GM21390 (cell line): Measurements from ENCODE around the gene GDF7.

Experiments
- ATAC-seq: cut with Tn5 transposase; IDR thresholded peaks from one replicate; pipeline ENCODE4 v1.9.1; 2021; ENCODE audit not compliant: unreplicated experiment

The GDF7 gene

DNA sequence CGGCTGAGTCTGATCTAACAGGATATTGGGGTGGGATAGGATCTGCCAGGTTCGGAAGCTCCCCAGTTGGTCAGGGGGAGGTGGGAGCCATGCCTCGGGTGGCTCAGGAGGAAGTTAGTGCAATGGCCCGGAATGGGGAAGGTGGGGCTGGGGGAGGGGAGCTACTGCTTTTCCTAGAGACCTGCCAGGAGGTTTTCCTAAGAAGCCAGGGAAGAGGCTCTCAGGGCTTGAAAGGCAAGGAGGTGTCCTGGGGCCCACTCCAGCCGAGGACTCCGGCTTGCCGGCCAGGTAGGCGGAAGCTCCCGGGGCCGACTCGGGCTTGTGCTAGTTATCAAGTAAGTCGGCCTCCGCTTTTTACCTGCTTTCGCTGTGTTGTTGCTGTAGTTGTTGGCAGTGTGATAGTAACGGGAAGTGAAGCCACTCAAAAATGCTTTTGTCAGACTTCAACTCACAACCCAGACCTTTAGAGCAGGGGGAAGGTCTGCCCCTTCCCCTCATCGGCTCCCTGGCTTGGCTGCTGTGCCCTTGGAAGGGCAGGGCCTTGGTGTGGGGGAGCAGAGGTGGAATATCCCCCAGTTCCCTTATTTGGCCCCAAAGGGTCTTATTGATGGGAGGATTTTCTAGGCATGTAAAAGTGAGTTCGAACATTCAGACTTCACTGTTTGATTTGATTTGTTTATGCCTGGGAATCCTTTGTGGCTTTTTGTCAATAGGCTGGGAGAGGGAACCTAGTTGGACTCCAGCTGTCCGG is 5.4 kb downstream of the GDF7 start:
- ATAC-seq: no peak

DNA sequence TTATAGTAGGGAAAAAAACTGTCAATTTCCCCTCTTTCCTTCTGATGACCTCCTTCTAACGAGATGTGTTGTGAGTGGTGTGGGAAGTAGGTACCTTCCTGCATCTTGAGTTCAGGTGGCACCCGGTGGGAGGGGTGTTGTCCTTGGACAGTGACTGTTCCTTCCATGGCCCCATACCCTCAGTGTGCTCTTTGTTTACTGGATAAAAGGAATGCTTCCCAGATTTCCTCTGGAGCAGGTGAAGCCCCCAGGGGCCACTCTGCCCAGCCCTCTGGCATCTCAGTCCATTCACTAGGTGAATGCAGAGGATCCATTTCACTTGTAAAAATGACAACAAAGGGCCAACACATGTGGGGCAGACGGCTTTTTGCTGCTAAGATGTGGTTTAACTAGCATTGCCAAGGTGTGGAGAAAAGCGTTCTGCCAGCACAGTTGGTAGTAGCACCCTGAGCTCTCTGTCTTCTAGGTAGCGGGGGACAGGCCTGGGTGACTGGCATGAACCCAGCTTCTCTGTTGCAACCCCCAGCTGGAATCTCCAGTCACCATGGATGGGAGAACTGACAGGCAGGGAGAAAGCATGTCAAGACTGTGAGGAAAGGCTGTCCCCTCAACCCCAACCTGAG is 6.9 kb downstream of the GDF7 start:
- ATAC-seq: no peak

DNA sequence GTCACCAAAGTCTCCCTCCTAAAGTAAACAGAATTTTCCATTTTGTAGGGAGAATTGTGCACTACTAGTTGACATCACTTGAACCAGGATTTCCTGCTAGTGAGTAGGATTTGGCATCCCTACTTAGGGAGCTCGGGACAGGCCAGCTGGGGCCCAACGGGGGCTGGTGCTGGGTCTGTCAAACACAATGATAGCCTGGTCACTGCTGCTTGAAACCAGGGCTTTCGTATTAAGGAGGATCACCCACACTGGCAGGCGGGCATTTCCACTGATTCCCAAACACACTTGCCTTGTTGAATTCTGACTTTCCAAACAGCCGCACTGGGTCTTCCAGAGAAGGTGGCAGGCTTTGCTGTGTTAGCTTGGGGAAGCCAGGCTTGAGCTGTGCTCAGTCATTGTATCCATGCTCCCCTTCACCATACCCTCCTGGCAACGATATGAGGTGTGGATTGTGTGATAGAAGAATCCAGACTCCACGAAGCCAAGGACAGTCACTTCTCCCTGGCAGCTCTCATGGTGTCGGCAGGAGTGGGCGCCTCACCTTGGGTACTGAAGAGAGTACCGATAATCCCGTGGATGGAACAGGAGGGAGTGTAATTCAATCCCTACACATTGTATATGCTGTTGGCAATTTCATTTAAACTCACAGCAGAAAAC is 7.5 kb downstream of the GDF7 start:
- ATAC-seq: no peak

DNA sequence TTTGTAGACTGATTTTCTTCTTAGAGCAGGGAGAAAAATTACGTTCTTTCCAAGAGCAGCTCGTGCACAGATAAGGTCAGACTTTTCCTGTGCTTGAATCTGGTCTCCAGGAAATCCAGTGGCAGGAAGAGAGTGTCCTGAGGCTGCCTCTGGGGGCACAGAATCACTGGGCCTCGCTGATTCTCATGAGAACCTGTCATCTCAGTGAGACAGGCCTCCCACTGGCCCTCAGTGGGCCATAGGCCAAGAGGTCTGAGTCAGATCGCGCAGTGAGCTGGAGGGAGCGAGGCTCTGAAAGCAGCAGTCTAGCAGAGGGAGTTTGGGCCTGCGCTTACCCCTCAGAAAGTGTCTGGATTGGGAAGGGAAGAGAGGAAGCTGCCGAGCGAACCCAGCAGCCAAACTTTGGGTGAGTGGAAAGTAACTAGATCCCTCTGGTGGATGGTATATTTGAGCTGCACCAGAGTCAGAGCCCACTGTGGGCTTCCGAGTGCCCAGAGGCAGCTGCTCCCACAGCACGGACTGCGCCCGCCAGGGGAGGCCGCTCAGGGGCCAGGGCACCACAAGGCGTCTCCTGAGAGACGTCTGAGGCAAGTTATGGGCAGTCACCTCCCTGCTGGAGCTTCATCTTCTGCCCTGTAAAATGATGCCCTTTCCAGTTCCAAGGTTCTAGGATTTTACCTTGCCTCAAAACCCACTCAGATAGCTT is 8.2 kb downstream of the GDF7 start:
- ATAC-seq: no peak

DNA sequence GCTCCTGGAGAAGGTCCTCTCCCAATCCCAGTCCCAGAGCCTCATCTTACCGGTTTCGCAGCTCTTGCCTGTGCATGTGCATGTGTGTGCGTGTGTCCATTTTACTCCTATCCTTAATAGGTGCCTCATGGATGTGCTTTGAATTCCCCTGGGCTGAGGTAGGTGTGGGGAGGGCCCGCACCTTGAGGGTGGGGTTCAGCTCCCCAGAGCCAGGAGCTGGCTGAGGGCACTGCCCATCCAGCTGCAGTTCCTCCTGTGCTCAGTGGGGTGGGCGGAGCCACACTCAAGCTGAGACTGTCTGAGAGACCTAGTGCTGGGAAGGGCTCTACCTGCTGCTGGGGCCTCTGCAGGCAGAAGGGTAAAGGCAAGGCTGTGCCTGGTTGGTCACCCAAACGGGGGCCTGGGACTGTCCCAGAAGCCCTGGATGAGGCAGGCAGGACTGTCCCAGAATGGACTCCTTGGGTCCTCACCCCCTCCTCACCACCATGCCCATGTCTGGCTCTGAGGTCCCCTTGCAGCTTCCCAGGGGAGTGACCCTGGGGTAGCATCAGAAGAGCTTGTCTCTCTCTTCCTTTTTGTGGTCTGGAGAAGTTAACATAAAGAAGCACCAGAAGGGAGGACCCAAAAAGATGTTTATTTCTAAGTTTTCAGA is 8.9 kb downstream of the GDF7 start:
- peak; percentile 44 for ATAC-seq

DNA sequence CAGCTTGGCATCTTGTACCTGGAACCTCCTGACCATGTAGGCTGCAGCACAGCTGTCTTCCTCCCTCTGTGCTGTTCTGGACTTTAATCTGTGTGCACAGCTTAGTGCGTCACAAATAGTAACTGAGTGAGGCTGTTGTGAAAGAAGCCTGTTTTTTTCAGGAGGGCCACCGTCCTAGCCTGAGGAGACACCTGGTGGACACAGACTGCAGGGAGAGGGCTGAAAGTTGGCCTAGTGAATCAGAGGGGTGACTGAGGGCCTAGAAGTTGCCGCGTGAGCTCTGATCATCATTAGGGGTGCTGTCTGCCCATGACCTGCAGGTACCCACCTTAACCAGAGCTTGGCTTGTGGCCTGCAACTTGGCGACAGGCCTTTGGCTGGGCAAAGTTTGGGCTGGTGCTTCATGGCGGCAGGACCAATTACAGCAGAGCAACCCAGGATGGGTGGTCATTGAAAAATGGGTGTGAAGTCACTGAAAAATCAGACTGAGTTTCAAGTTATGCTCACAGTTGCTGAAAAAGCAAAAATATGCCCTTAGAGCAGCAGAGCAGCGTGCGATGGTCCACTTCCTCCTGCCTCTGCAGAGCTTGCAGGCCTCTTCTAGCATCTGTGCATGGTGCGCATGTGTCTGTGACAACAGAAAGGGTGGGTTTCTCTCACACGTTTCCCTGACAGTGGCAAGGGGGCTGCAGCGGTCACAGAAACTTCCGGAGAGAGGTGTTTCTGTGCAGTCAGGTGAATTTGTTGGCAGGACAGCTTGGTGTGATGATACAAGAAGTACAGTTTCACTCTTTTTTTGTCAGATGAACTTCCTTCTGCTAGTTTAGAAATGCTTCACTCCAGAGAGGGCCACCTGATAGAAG is 9.6 kb downstream of the GDF7 start:
- ATAC-seq: peak; percentile 83

DNA sequence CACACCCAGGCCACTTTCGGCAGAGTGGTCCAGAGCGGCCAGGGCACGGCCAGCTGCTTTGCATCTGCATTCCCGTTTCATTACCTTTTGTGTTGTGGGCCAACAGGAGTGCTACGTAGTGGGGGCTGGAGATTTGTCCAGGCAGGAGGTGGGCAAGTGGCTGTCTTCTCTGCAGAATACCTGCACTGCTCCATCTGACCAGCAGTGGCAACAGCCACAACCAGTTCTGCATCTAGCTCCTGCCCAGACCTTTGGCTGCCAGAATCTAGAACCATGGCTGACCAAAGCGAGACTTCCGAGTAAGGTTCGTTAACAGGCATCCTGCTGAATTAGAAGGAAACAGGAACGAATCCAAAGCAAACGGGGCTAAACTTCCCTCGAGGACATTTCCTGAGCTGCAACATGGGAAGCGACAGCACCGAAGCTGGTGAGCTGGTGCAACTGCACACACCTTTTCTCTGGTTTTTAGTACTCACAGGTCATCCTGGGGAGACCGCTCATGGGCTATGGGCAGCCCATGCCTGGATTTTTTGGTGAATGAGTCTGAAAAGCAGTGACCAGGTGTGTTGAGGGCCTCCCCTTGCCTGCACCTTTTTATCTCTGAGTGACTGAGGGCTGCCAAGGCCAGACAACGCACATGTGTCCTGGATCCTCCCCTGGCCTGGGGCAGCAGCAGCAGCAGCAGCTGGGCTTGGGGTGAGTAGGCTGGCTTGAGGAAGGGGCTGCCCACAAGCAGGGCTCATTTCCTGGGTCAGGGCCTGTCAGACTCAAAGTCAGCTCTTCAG is 10.5 kb downstream of the GDF7 start:
- ATAC-seq: peak; percentile 33

DNA sequence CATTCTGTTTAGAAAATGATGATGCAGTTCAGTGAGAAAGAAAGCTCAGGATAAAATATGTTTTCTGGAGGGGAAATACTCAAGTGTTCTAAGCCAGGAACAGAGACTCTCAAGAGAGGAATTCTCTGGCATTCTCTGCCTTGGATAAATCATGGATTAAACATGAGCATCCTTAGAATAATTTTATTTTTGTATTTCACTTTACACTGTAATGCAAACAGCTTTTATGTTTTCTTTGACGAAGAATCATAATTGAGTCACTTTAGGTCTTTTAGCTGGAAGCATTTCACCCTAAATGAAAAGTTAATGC is 11.1 kb downstream of the GDF7 start:
- ATAC-seq: no peak

DNA sequence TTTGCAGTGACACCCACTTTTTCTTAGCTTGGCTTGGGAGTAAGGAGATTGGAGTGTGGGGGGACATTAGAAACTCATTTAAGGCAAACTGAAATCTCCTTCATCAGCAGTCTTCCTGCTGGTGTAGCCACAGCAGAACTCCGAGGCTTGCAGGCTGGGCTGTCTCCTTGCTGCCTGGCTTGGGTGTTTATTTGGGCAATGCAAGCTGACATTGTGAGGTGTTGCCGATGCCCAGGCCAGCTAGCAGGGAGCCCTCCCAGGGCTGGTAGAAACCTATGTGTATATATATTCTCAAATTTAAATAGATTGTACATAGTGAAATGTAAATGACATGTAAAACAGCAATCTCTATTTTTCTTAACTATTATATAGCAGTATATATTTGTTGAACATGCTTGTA is 11.8 kb downstream of the GDF7 start:
- no peak for ATAC-seq

DNA sequence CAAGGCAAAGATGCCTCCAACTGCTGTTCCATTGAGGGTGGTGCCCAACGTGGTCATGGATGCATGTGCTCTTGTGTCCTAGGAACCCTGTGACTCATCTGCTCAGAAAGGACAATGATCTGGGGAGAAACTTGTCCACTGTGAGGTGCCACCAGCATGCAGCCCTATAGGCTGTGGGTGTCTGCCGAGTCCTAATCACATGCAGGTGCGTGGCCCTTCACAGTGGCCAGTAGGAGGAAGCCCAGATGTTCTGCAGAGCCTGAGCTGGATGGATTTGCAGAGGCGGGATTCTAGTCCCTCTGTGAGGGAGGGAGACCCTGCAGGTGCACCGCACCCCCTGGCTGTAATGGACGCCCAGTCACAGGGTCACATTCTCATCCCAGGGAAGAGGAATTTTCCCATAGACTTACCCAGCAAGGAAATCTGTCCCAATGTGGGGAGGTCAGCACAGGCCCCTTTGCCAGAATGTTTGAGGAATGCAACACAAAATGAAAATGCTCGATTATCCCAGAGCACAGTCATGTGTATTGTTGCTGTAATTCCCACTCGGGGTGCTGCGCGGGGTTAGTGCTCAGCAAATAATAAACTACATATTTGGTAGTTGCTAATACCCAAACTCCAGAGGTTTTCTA is 13.9 kb downstream of the GDF7 start:
- no peak for ATAC-seq

DNA sequence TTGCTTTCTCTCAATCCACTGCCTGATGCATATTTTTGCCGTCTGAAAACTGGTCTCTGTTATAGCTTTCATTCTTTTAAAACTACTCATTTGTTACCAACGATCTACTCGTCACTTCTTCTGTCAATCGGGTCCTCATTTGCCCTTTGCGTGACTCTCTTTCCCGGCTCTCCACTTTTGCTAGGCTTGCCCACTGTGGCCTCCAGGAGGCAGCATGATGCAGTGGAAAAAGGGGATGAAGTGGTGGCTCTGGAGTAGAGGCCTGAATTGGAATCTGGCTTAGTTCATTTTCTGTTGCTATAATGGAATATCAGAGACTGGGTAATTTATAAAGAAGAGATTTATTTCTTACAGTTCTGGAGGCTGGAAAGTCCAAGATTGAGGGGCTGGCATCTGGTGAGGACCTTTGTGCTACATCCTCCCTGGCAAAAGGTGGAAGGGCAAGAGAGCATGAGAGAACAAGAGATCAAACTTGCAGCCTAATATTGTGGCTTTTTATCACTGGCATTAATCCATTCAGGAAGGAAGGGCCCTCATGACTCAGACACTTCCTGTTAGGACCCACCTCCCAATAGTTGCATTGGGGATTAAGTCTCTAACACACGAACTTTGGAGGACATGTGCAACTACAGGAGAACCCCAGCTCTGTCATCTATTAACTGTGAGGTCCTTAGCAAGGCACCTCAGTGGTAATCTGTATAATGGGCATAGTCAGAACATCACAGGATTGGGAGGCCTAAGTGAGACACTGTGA is 15.4 kb downstream of the GDF7 start:
- ATAC-seq: no peak

DNA sequence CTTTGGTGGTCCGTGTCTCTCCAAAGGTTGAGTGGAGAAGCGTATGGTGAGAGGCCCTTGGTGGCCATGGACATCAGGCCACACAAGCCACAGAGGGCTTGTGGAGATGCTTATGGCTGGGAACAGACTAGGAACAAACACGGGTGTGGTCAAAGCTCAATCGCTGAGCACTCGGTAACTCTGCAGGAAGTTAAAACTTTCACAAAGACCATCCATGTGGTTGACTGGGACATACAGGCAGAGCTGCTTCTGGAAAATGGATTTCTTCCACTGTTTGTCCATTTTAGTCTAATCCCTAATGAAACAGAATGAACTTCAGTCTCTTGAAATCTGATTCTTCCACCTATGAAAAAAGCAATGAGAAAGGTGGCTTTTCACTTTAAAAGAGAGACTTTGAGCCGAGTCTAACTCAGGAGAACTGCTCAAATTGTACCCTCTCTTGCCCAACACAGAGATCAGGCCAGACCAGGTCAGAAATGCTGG is 17.7 kb downstream of the GDF7 start:
- no peak for ATAC-seq

DNA sequence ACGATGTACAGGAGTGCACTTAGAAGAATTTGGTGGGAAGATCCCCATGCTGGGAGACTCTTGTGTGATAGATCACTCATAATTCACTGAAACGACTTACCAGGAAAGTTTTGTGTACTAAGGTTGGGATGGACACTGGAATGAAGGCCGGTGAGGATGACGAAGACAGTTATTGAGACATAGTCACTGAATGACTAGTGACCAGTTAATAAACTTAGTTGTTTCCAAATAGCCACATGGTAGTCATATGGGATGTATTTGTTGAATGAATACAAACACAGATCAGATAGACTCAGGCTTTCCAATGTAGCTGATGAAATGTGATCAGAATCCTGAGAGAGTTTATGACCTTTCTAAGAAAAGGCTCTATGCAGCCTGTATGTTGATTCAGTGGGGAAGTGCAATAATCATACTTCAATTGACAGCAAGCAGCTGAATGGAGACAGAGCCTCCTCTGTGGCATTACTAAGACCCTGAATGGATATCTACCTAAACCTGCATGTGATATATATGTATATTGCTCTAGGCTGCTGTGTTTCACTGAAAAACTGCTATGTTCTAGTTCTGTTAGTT is 20.4 kb downstream of the GDF7 start:
- ATAC-seq: no peak

DNA sequence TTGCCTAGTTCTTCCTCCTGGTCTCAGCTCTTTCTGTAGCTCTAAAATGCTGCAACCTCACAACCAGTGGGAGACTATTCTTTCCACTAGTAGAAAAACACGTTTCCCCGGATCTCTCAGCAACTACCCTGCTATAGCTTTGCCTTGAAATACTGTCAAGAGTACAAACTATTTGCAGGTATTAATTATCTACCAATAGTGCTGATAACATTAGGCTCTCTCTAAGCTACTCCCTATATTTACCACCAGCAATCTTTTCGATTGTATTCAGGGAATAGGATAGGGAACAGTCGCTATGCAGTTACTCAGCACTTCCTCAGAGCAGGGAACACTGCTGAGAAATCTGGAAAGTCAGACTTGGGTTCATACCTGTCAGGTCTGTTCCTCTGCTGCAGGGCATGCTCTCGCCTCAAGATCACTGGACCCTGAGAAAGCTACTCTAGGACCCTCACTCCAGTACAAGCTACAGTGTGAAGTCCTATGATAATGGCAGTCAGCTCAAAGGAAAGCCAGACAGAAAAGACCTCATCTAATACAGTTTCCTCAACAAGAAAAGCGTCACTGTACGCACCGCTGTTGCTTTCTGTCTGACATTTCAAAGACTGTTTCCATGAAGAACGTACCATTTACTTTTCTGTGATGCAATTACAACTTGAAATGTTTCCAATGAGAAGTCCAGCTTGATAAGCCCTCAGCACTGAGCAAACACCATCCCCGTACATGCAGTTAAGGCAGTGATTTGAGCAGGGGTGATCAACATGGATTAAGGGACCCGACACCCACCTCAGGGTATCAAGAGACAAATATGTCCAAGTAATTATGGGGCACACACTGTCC is 22.7 kb downstream of the GDF7 start:
- ATAC-seq: no peak

DNA sequence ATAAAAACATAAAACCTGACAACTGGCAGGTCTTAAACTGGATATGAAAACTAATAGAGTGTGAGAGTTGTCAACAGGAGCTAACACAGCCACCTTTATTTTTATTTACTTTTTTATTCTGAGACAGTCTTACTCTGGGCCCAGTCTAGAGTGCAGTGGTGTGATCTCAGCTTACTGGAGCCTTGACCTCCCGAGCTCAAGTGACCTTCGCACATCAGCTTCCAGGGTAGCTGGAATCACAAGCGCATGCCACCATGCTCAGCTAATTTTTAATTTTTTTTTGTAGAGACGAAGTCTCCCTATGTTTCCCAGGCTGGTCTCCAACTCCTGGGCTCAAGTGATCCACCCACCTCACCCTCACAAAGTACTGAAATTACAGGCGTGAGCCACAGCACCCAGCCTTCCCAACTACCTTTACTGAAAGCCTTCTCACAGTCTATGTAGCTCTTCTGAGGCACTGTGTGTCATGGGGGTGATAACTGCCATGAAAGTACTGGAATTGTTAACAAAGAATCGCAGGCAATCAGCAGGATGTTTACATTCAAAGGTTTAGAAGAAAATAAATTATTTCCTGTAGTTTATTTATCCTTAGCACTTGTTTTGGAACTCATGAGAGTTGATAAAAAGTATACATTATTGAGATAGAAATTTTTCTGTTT is 24.3 kb downstream of the GDF7 start:
- ATAC-seq: no peak

DNA sequence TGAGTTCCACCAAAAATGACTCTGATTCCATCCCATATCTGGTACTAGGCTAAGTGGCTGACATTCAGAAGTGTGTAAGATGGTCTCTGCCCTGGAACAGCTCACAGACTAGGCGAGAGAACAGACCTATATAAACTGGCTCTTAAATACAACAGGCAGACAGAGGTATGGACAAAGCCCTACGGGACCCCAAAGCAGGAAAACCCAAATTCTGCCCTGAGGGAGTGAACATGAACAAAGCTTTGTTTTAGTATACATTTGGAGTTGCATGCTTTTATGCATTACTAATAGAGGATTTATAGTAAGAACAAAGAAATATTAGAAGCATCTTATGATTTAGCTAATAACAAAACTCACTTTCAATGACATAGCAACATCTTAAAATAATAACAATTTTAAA is 25.1 kb downstream of the GDF7 start:
- ATAC-seq: no peak

DNA sequence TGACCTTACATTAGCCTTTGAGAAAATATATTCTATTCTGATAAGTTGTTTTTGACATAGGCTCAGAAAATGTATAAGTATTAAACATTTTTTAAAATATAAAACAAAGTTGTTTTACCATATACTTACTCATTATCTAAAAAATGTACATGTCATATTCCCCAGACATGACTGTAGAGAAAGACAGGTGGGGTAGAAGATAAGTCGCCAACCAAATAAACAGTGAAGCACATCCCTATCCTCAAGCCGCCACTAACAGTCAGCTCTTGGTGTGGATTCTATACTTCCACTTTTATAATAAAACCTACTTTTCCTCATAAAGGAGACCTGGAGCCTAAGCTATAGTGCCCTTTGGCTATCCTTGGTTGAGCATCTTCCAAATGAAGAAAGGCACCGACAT is 26.4 kb downstream of the GDF7 start:
- no peak for ATAC-seq
